Ishikawa (cell line): ENCODE data around the gene LRATD1.

ENCODE experiments used
- CEBPB ChIP-seq: IDR thresholded peaks from 2 replicates; pipeline ENCODE4 v1.6.1; 2012
- CREB1 ChIP-seq: IDR thresholded peaks from 2 replicates; pipeline ENCODE4 v1.6.1; 2012; ENCODE audit warnings: low read depth
- EGR1 ChIP-seq: IDR thresholded peaks from 2 replicates; pipeline ENCODE4 v1.6.1; 2012
- EP300 ChIP-seq: IDR thresholded peaks from 2 replicates; pipeline ENCODE4 v1.6.1; 2012; ENCODE audit warnings: borderline replicate concordance
- FOXM1 ChIP-seq: IDR thresholded peaks from 2 replicates; pipeline ENCODE4 v1.6.1; 2012; ENCODE audit warnings: low read depth, borderline replicate concordance
- NFIC ChIP-seq: IDR thresholded peaks from 2 replicates; pipeline ENCODE4 v1.6.1; 2012
- RAD21 ChIP-seq: IDR thresholded peaks from 2 replicates; pipeline ENCODE4 v1.6.1; 2012; ENCODE audit warnings: low read depth
- REST ChIP-seq: IDR thresholded peaks from 2 replicates; pipeline ENCODE4 v1.6.1; 2012; ENCODE audit warnings: low read depth, mild to moderate bottlenecking
- TAF1 ChIP-seq: IDR thresholded peaks from 2 replicates; pipeline ENCODE4 v1.6.1; 2012; ENCODE audit warnings: low read depth, mild to moderate bottlenecking
- TCF12 ChIP-seq: IDR thresholded peaks from 2 replicates; pipeline ENCODE4 v1.6.1; 2012; ENCODE audit warnings: low read depth
- TEAD4 ChIP-seq: IDR thresholded peaks from 2 replicates; pipeline ENCODE4 v1.6.1; 2012
- USF1 ChIP-seq: IDR thresholded peaks from 2 replicates; pipeline ENCODE4 v1.6.1; 2012
- YY1 ChIP-seq: IDR thresholded peaks from 2 replicates; pipeline ENCODE4 v1.6.1; 2012; ENCODE audit warnings: low read depth
- ZBTB7A ChIP-seq: IDR thresholded peaks from 2 replicates; pipeline ENCODE4 v1.6.1; 2012; ENCODE audit warnings: low read depth
- TF ChIP-seq, protein P1 (sequence below): IDR thresholded peaks from 2 replicates; pipeline ENCODE4 v1.6.1; 2012

The LRATD1 gene

DNA sequence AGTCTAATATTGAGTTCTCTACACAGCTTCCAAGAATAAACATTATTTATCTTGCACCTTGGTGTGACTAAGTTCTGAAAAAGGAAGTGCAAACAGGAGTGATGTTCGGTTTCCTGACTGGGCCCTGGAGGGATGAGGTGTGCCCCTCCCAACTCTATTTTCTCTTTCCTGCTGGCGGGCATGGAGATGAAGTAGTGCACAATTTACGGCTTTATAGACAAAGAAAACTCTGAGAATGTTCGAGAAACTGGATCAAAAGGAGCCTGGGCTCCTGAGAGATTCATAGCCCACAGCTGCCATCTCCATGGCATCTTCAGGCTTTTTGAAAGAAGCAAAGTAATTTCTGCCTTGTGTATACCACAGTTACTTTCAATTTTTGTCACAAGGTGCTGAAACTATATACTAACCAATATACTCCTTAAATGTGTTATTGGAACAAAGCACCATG lies 22.3 kb downstream of the LRATD1 start:
- TF ChIP-seq USF1 (no peak), TCF12 (no peak), EP300 (no peak), TEAD4 (no peak), CREB1 (no peak), RAD21 (no peak), CEBPB (no peak)
- TF ChIP-seq, protein P1, sequence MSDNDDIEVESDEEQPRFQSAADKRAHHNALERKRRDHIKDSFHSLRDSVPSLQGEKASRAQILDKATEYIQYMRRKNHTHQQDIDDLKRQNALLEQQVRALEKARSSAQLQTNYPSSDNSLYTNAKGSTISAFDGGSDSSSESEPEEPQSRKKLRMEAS, result no peak

- TF ChIP-seq TCF12 (no peak), FOXM1 (no peak), TAF1 (no peak), CEBPB (no peak), USF1 (no peak), NFIC (no peak), RAD21 (no peak)
Observed at GRCh38 chr2:14656146-14656545, 23.6 kb downstream of the LRATD1 start.

- TF ChIP-seq RAD21 (no peak), TEAD4 (no peak), REST (no peak), CREB1 (no peak), ZBTB7A (no peak), EGR1 (no peak), TCF12 (no peak)
- TF ChIP-seq, protein P1, result no peak
Observed at GRCh38 chr2:14661163-14661562, 28.6 kb downstream of the LRATD1 start.

DNA sequence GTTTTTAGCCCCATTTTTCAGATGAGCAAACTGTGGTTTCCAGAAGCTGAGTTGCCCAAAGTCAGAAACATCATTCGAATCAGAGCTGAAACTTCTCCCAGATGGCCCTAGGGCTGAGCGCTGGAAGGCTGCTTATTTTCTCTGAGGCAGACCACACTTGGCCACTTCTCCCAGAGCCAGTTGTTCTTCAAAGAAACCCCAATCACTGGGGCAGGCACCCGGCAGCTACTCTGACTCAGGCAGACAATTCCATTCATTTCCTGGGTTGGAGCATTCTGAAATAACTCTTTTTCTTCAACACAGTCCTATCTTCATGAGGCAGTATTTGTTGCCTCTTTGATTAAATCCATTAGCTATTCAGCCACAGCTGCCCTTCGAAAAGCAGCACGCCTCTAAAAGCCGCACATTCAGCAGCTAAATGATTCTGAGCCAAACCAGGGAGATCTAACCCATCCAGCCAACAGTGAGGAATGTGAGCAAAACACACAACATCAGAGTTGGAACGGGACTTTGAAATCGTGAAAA lies 40.9 kb downstream of the LRATD1 start:
- no peak for TF ChIP-seq NFIC
- TF ChIP-seq ZBTB7A, result no peak
- no peak for TF ChIP-seq EP300
- TF ChIP-seq TAF1, result no peak
- TF ChIP-seq YY1, result no peak
- TF ChIP-seq TEAD4, result no peak
- no peak for TF ChIP-seq RAD21
- TF ChIP-seq CEBPB, result no peak
- TF ChIP-seq FOXM1, result no peak
- no peak for TF ChIP-seq CREB1
- TF ChIP-seq, protein P1, result no peak
- TF ChIP-seq REST, result no peak
- TF ChIP-seq EGR1, result no peak
- no peak for TF ChIP-seq TCF12
- no peak for TF ChIP-seq USF1

DNA sequence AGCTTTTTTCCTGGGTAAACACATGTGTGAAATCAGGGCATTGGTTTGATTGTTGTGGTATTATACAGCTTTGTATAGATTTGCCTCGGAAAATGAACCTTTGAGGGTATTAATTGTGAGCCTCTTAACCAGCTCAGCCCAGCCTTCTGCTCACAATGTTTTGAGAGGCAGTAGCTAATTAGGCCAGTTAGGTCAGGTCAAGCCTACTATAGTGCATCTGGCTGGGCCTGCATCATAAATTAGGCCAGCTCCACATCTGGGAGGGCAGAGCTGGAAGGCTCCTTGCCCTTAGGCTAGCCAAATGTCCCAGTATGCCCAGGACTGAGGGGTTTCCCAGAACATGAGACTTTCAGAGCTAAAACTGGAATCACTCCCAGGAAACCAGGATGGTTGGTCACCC lies 43.0 kb downstream of the LRATD1 start:
- TF ChIP-seq CREB1 (no peak), TAF1 (no peak), TEAD4 (no peak), USF1 (no peak), EP300 (no peak), YY1 (no peak), REST (no peak), FOXM1 (no peak), NFIC (no peak), RAD21 (no peak), CEBPB (no peak)
- TF ChIP-seq, protein P1, result no peak
